GF-D8 (cell line): ENCODE results near the gene COMT.
A peak's percentile ranks its signal among the peaks of the same experiment; 100 is the strongest.

Experiments used
- DNase-seq: peaks from one replicate; lab custom pipeline; 2025; lab: John Stamatoyannopoulos, UW

COMT gene

DNA sequence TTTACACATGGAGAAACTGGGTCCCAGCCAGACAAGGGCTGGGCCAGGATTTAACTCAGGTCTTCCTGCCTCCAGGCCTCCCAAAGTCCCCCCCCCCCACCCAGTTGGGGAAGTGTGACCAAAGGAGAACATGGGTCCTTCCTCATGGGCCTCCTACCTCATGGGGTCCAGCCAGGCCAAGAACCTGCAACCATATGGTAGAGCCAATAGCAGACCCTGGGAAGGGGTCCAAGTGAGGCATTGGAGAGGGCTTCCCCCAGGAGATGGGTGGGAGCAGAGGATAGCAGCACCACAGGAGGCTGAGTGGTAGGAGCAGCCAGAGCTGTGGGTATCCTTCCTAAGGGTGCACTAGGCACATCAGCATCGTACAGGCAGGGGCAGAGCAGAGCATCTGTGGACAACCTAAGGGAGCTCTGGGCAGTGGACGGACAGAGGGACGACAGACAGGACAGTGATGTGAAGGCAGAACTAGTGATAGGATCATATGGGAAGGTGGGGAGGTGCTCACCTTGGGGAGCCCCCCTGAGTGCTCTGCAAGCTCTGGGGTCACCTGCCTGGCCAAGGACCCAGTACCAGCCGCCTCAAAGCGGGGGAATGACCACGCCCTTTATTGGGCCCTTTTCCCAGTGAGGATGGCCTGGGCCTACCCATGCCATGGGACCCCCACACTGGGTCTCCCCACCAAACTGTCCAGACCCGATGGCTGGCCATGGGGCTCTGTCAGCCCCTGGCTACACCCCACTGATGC lies 70.6 kb downstream of the COMT start:
- no peak for DNase-seq

DNA sequence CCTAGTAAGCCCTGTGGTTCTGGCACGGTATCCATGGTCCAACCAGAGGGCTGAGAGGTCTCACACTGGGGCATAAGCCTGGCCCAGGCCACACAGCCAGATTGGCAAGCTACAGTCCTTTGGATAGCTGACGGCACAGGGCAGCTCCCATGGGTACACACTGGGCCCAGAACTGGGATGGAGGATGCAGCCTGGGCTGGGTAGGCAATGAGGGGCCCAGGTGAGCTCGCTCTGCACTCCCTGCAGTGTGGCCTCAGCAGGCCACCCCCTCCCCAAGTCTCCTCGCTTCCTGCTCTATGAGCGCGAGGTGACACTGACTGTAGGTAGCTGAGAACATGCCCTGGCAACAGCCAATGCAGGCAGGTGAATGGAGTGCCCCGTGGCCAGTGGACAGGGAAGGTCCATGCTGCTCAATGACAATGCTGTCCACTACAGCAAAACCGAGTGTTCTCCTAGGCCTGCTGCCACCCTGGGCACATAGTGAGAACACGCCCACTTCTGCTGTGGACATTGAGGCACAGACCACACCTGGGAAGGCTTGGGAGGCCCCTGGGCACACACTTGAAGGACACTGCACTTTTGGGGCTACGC lies 71.3 kb downstream of the COMT start:
- no peak for DNase-seq

DNA sequence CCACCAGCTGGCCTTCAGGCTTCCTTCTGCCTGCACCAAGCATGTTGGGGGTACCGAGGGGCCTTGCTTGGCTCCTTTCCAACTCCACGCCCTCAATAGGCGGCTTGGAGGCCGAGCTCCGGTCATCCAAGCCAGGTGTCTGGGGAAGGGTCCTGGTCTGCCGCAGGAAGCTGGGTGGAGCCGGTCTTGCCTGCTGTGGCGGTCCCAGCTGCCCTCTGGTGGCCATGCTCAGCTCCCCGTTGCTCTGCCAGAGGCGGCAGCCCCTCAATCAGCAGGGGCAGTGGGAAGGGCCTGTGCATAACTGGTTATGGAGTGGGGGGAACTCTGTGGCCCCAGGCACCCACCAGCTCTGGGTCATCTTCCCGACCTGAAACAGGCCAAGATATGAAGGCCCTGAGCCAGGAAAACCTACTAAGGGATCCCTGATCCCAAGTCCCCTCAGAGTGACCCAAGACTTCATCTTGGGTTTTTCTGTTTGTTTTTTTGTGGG lies 71.9 kb downstream of the COMT start:
- no peak for DNase-seq

DNA sequence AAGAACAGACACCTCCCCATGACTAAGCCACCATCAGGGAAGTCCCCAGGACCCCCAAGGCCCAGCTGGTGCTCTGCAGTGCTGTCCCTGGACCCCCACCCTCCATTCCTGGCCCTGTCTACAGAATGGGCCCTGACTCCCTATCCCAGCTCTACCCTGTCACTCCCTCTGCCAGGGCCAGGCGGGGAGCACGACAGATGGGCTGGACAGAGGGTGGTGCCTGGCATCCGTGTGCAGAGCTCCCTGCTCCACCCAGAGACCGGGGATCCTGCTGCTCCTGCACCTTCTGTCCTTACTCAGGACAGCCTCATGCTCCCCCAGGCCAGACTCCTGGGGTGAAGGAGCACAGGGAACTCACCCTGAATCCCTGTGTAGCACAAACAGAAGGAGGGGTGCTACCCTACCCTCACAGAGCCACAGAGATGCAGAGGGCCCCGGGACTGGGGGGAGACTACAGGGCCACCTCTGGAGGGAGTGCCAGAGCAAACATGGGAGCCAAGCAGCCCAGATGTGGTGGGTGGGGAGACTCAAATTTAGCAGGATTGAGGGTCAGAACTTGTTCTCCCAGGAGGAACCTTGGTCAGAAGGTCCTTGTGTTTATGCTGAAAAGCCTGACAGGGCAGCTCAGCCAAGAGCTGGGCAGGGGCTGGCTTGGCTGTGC lies 73.1 kb downstream of the COMT start:
- no peak for DNase-seq

DNA sequence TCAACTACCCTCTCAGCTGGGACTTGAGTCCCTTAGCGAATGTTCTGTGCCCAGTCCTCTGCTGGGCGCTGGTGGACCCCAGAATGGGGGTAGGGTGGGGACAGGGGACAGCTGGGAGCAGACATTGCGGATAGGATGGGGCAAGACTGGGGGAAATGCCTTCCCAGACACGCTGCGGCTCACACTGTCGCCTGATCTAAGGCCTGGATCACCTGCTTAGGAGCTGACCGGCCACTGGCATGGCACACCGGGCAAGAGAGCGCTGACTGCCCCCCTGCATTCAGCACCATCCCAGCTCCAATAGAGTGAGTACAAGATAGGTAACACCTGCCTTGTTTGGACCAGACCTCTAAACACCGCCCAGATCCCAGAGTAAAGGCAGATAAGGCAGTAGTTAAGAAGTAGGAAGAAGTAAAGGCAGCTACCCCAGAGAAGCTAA lies 73.6 kb downstream of the COMT start:
- DNase-seq, result no peak

DNA sequence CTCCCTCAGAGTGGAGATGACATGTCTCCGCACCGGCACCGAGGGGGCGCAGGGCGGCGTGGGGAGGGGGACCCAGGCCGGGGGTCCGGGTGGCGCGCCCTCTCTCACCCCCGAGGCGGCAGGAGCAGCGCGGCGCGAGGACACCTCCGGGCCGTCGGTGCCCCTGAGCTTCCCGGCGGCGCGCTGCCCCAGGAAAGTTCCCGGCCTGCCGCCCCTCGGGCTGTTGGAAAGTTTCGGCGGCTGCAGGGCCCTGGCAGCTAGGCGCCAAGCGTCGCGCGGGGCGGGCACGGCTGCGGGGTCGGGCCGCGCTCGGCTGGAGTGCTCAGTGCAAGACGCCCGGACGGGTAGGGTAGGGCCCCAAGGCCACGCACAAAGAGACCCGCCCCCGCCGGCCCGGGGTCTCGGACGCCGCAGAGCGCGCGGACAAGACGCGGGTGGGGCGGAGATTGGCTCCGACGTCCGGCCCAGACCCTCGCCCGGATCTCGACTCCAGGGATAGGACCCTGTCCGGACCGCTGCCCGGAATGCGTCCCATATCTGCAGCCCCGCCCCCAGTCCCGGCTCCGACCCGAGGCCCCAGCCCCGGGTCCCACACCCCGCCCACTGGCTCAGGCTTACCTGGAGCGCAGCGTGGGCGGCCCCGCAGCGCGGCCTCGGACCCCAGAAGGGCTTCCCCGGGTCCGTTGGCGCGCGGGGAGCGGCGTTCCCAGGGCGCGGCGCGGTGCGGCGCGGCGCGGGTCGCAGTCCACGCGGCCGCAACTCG lies 74.6 kb downstream of the COMT start:
- DNase-seq, result no peak

DNA sequence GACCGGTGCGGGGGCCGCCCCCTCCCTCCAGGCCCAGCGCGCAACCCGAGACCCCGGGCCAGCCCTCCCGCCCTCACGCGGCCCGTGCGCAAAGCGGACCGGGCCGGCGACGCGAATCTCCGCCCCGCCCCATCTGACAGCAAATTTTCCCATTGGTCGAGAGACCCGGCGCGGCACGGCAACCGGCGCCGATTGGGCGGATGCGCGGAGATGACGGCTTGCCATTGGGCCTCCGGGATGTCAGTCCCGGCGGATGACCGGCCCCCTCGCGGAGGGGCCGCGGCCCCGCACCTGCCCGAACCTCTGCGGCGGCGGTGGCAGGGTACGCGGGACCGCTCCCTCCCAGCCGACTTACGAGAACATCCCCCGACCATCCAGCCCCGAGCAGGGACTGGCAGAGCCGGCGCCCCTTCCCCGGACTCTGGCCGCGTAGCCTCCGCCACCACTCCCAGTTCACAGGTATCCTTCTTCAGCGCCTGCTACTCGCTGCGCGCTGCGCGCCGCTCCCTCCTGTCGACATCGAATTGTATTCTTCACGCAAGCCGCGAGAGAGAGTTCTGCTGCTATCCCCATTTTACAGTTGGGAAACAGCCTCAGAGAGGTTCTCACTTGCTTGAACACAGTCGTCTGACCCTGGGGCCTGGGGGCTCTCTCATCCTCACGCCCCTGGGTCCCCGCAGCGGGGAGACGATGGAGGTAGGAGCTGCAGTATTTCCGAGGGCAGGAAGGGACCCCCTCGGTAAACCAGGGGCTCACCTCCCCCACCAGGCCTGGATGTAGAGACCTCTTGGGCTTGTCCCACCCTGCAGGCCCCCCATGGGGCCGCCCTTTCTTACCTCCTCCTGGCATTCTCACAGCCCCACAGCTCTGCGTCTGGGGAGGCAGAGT lies 75.4 kb downstream of the COMT start, which contains the start of gene ARVCF:
TSS of gene ARVCF (minus strand) at position 90 of the 888 bp plus-strand sequence. CDS start 26,029 bp downstream, outside the sequence.
- peak; percentile 35 for DNase-seq

DNA sequence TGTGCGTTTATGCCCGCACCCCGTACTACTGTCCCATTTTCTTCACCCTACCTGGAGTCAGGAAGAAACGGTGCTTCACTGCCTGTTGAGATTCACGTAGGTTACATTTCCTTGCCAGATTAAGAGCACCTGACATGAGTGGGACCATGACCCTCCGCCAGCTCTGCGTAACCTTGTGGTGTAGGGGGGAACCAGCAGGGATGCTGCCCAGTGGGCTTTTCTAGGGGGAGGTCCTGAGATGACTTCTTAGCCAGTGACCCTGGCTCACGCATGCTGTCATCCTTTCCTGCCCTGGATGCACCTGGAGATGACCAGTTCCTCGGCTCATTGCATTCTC lies 76.0 kb downstream of the COMT start:
- no peak for DNase-seq

DNA sequence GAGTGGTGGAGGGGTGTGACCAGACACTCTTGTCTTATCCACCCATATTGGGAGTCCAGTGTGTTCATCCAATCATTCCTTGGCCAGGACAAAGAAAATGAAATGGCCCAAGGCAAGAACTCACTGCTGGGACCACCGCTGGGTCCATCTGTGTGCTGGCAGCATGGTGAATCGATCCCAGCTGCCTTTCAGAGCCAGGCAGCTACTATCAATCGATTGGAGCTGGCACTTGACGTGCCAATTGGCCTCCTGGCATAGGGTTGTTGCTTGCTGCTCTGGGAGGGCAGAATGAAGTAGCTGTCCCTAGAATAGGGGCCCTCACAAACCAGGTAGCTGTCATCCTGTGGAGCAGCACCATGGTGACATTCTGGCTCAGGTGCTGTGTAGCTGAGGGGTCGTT lies 76.4 kb downstream of the COMT start:
- DNase-seq, result no peak
